OCI-LY7 (cell line): ENCODE measurements around the gene FAM174A. TPM values are rescaled to one million over a fixed set of nuclear protein-coding genes. Genes with fewer than 3 reads are reported as not detected.

ENCODE experiments used
- BruUV-seq: library from RNA; stranded (reverse); fragments of 400-500 nt; replicated peaks from 2 replicates; lab custom pipeline; 2021; lab: Mats Ljungman, UMichigan
- CTCF ChIA-PET: fragments of 300-600 bp; sonication (Branson Sonifier 250); formaldehyde crosslinking; loops from one replicate; lab custom pipeline; 2022; ENCODE audit warnings: antibody characterized with exemption; ENCODE audit not compliant: unreplicated experiment; lab: Charles Lee
- POLR2A ChIA-PET: fragments of 300-600 bp; sonication (Branson Sonifier 250); formaldehyde crosslinking; loops from one replicate; lab custom pipeline; 2022; ENCODE audit warnings: antibody characterized with exemption; lab: Charles Lee
- DNase-seq: peaks from one replicate; pipeline ENCODE4 v3.0.0-alpha.2; 2015; ENCODE audit warnings: low spot score
- H2AFZ ChIP-seq: fragments of 200-600 bp; sonication (generic), shearing (Covaris generic); 2 replicates; pipeline ENCODE4 v1.6.1; 2014; ENCODE audit warnings: mild to moderate bottlenecking, antibody characterized with exemption, low read length, moderate library complexity
- H3K27ac ChIP-seq: fragments of 200-600 bp; sonication (generic); 2 replicates; pipeline ENCODE4 v1.5.1; 2014; ENCODE audit warnings: mixed run types, low read depth, mild to moderate bottlenecking, moderate library complexity, low read length, inconsistent platforms; ENCODE audit not compliant: poor library complexity, severe bottlenecking
- H3K36me3 ChIP-seq: fragments of 200-600 bp; sonication (generic); 2 replicates; pipeline ENCODE4 v1.6.1; 2014; ENCODE audit warnings: mild to moderate bottlenecking, antibody characterized with exemption, low read length, moderate library complexity, mixed read lengths; ENCODE audit not compliant: insufficient read depth
- H3K4me1 ChIP-seq: fragments of 200-600 bp; sonication (generic); 2 replicates; pipeline ENCODE4 v1.5.1; 2014; ENCODE audit warnings: mild to moderate bottlenecking, low read length; ENCODE audit not compliant: insufficient read depth, poor library complexity, severe bottlenecking
- H3K4me2 ChIP-seq: fragments of 200-600 bp; sonication (generic); 2 replicates; pipeline ENCODE4 v1.6.1; 2014; ENCODE audit warnings: mild to moderate bottlenecking, low read length
- H3K4me3 ChIP-seq: fragments of 200-600 bp; sonication (generic); 2 replicates; pipeline ENCODE4 v1.5.1; 2014; ENCODE audit warnings: mild to moderate bottlenecking, low read depth, low read length; ENCODE audit not compliant: poor library complexity, severe bottlenecking
- H3K79me2 ChIP-seq: fragments of 200-600 bp; sonication (generic); 2 replicates; pipeline ENCODE4 v1.6.1; 2016; ENCODE audit warnings: low read depth, mild to moderate bottlenecking, low read length, moderate library complexity, mixed read lengths; ENCODE audit not compliant: insufficient read depth
- H3K9me2 ChIP-seq: fragments of 200-600 bp; sonication (generic); 2 replicates; pipeline ENCODE4 v1.6.1; 2016; ENCODE audit warnings: mild to moderate bottlenecking, low read length, mixed read lengths; ENCODE audit not compliant: insufficient read depth
- H3K9me3 ChIP-seq: fragments of 200-600 bp; sonication (generic); 2 replicates; pipeline ENCODE4 v1.6.1; 2014; ENCODE audit warnings: mild to moderate bottlenecking, mixed run types, low read length, mixed read lengths
- H4K20me1 ChIP-seq: fragments of 200-600 bp; sonication (generic); 2 replicates; pipeline ENCODE4 v1.6.1; 2014; ENCODE audit warnings: mild to moderate bottlenecking, antibody characterized with exemption, low read length, moderate library complexity, mixed read lengths; ENCODE audit not compliant: insufficient read depth
- EZH2phosphoT487 ChIP-seq: fragments of 200-600 bp; sonication (generic); IDR thresholded peaks from 2 replicates; pipeline ENCODE4 v1.6.1; 2018; ENCODE audit warnings: low read depth, borderline replicate concordance, mild to moderate bottlenecking, mixed run types, antibody characterized with exemption, low read length, moderate library complexity, mixed read lengths
- intact Hi-C: fragments of 100-400 bp; cut with micrococcal nuclease; formaldehyde crosslinking; loops from one replicate; pipeline ENCODE4 v1.10.0; 2022; ENCODE audit not compliant: unreplicated experiment
- total RNA-seq, 2 experiments: library from RNA; depleted of rRNA in 1 of 2; stranded (reverse); fragments of >200 nt in 1 of 2; shearing (Covaris generic) in 1 of 2; gene quantifications; 2 replicates each; pipeline ENCODE4 v1.2.3, GENCODE V29; 2014 to 2022
- TF ChIP-seq, protein P1 (sequence below): fragments of 200-600 bp; sonication (generic); conservative IDR thresholded peaks from 2 replicates; pipeline ENCODE4 v1.5.1; 2014; ENCODE audit warnings: mild to moderate bottlenecking, antibody characterized with exemption, low read length, moderate library complexity, mixed read lengths

Gene FAM174A
- total RNA-seq, 2 experiments from 2014 or later = 1.2 to 6.3 TPM

DNA sequence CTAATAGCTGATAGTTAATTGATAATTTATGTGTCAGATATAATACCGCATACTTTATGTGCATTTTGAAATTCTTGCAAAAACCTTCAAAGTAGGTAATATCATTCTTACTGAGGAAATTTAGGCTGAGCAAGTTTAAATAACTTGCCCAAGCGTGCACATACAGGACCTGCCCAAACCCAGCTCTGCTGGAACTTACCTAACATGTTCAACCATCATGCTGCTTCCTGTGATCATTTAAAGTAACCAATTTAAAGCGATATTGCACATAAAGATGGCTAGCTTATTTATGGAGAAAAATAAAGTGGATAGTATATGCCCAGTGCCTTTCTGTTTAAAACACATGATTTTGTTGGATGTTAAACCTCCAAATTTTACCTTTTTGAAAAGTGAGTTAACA is 4.3 kb downstream of the FAM174A start:
- POLR2A ChIA-PET = interaction anchor here (1.0 to 1.6 kb wide), 3 partner anchors 9 to 60 kb away, joined by 3 to 5 read pairs (median 3); no protein-coding TSS in a partner anchor
- no TSS peak for BruUV-seq

DNA sequence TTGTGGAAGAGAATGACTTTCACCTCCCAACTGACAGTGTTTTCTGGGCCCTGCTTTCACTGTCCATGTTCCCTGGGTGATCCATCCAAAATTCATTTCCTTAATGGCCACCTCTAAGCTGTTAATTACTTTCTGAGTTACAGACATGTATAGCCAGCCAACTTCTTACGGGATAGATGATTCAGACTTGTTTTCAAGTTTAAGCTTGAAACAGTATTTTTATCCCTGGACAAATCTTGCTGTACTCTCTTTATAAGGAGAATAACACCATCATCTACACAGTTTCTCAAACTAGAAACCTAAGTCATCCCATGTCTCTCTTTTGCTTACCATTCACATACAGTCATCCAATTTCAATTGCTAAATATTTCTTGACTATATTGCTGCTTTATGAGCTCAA is 6.9 kb downstream of the FAM174A start:
- Histone ChIP-seq H3K4me3 (no peak overlapping the region), H3K27ac (no peak overlapping the region), H3K9me2 (no peaks in the 10 kb centered on the region), H3K9me3 (no peaks in the 10 kb centered on the region), H2AFZ (no peak overlapping the region), H3K4me1 (no peaks in the 10 kb centered on the region), H3K36me3 (no peaks in the 10 kb centered on the region), H3K79me2 (no peaks in the 10 kb centered on the region), H4K20me1 (no peaks in the 10 kb centered on the region), H3K4me2 (no peak overlapping the region)
- TF ChIP-seq, protein P1, sequence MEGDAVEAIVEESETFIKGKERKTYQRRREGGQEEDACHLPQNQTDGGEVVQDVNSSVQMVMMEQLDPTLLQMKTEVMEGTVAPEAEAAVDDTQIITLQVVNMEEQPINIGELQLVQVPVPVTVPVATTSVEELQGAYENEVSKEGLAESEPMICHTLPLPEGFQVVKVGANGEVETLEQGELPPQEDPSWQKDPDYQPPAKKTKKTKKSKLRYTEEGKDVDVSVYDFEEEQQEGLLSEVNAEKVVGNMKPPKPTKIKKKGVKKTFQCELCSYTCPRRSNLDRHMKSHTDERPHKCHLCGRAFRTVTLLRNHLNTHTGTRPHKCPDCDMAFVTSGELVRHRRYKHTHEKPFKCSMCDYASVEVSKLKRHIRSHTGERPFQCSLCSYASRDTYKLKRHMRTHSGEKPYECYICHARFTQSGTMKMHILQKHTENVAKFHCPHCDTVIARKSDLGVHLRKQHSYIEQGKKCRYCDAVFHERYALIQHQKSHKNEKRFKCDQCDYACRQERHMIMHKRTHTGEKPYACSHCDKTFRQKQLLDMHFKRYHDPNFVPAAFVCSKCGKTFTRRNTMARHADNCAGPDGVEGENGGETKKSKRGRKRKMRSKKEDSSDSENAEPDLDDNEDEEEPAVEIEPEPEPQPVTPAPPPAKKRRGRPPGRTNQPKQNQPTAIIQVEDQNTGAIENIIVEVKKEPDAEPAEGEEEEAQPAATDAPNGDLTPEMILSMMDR = no peak
- no peak for TF ChIP-seq EZH2phosphoT487
- DNase-seq = no peak
- intact Hi-C loops = no loop called here
- BruUV-seq = no TSS peak
- CTCF ChIA-PET = no interaction called here
- POLR2A ChIA-PET = interaction anchor here (0.6 to 0.9 kb wide), 4 partner anchors 8 to 1149 kb away, joined by 3 to 5 read pairs (median 3); no protein-coding TSS in a partner anchor

More for the DNA sequence above, 4.3 kb downstream of the FAM174A start:
- TF ChIP-seq EZH2phosphoT487 = no peak
- TF ChIP-seq, protein P1 = no peak
- Histone ChIP-seq H2AFZ (no peak overlapping the region), H3K9me3 (no peaks in the 10 kb centered on the region), H3K9me2 (no peaks in the 10 kb centered on the region), H3K4me3 (no peak overlapping the region), H3K4me1 (no peaks in the 10 kb centered on the region), H3K36me3 (no peaks in the 10 kb centered on the region), H4K20me1 (no peaks in the 10 kb centered on the region), H3K27ac (no peak overlapping the region), H3K79me2 (no peaks in the 10 kb centered on the region), H3K4me2 (no peak overlapping the region)
- no peak for DNase-seq
- CTCF ChIA-PET = no interaction called here
- intact Hi-C loops = no loop called here

DNA sequence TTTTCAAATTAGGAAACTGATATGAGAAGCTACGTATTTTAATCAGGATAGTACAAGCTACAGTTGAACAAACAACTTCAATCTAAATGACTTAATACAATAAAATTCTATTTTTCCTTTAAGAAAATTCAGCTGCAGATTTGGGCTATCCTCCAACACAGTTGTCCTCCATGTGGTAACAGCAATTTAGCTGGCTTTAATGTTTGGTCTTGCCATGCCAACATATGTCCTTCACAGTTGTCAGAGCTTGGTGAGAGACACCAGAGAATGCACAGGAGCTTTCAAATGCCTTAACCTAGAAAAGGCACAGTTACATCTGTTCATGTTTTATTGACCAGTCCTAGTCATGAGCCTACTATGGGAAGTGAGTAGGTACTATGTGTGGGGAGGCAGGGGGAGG is 10.8 kb downstream of the FAM174A start:
- H3K4me3 ChIP-seq = no peak overlapping the region

More for the DNA sequence above, 10.8 kb downstream of the FAM174A start:
- no peaks in the 10 kb centered on the region for H3K79me2 ChIP-seq
- no peak overlapping the region for H3K27ac ChIP-seq
- TF ChIP-seq, protein P1 = no peak
- TF ChIP-seq EZH2phosphoT487 = no peak
- CTCF ChIA-PET = no interaction called here
- no peak for DNase-seq
- H3K9me3 ChIP-seq = no peaks in the 10 kb centered on the region
- no peak overlapping the region for H2AFZ ChIP-seq
- no peak overlapping the region for H3K4me2 ChIP-seq
- H4K20me1 ChIP-seq = no peaks in the 10 kb centered on the region
- no peaks in the 10 kb centered on the region for H3K4me1 ChIP-seq
- intact Hi-C loops = no loop called here
- POLR2A ChIA-PET = interaction anchor here (1.0 kb wide), 1 partner anchor 9 kb away, joined by 4 read pairs; no protein-coding TSS in a partner anchor
- H3K36me3 ChIP-seq = no peaks in the 10 kb centered on the region
- no TSS peak for BruUV-seq
- H3K9me2 ChIP-seq = no peaks in the 10 kb centered on the region
